Inferior parietal cortex (tissue), 1 donor: ENCODE results near the gene ZNF664.
A peak's percentile ranks its signal among the peaks of the same experiment; 100 is the strongest.

Source experiments
- DNase-seq: peaks from one replicate; pipeline ENCODE4 v3.0.0-alpha.2; 2016; ENCODE audit errors: extremely low spot score

ZNF664 gene

GRCh38 chr12:123958462-123958861, 14.6 kb upstream of the ZNF664 start:
- DNase-seq: no peak

- no peak for DNase-seq
These were observed 14.1 kb upstream of the ZNF664 start for GRCh38 chr12:123958876-123959275.

GRCh38 chr12:123960029-123960735, 12.8 kb upstream of the ZNF664 start:
- DNase-seq: no peak

GRCh38 chr12:123960856-123961255, 12.2 kb upstream of the ZNF664 start:
- no peak for DNase-seq

GRCh38 chr12:123961585-123962345, 11.2 kb upstream of the ZNF664 start:
- no peak for DNase-seq

- DNase-seq: no peak
These were observed 10.5 kb upstream of the ZNF664 start for GRCh38 chr12:123962513-123962912.

- DNase-seq: no peak
These were observed 9.2 kb upstream of the ZNF664 start for GRCh38 chr12:123963821-123964220.

GRCh38 chr12:123965382-123965781, 7.6 kb upstream of the ZNF664 start:
- no peak for DNase-seq

GRCh38 chr12:123966596-123966995, 6.4 kb upstream of the ZNF664 start:
- DNase-seq: no peak

GRCh38 chr12:123967121-123967586, 5.9 kb upstream of the ZNF664 start:
- no peak for DNase-seq

GRCh38 chr12:123971449-123971769, 1.6 kb upstream of the ZNF664 start:
- DNase-seq: peak; percentile 63

- DNase-seq: no peak
These were observed 1.1 kb upstream of the ZNF664 start for GRCh38 chr12:123971770-123972456.

- no peak for DNase-seq
These were observed 732 bp downstream of the ZNF664 start for GRCh38 chr12:123973552-123974341.

GRCh38 chr12:123976227-123976826, 3.3 kb downstream of the ZNF664 start:
- no peak for DNase-seq

- DNase-seq: no peak
These were observed 6.6 kb downstream of the ZNF664 start for GRCh38 chr12:123979566-123979965.

- DNase-seq: no peak
These were observed 9.3 kb downstream of the ZNF664 start for GRCh38 chr12:123982269-123982668.

GRCh38 chr12:123983822-123984485, 10.9 kb downstream of the ZNF664 start:
- DNase-seq: peak; percentile 87

- DNase-seq: no peak
These were observed 11.9 kb downstream of the ZNF664 start for GRCh38 chr12:123984903-123985302.

- no peak for DNase-seq
These were observed 13.5 kb downstream of the ZNF664 start for GRCh38 chr12:123986374-123986965.

- DNase-seq: no peak
These were observed 14.0 kb downstream of the ZNF664 start for GRCh38 chr12:123987022-123987421.

- DNase-seq: no peak
These were observed 16.2 kb downstream of the ZNF664 start for GRCh38 chr12:123989168-123989567.
